Esophagus muscularis mucosa (tissue), 4 donors: Measurements from ENCODE around the gene ARPC5L.

Experiments
- EP300 ChIP-seq: sonication (generic); formaldehyde crosslinking; IDR thresholded peaks from one replicate; pipeline ENCODE4 v1.6.1; 2017; ENCODE audit warnings: antibody characterized with exemption
- POLR2A ChIP-seq: fragments of 450-650 bp; IDR thresholded peaks from one replicate; pipeline ENCODE4 v1.6.1; 2017; ENCODE audit warnings: antibody characterized with exemption, moderate library complexity, mild to moderate bottlenecking, low read depth
- POLR2AphosphoS5 ChIP-seq, 2 donors: sonication (generic); formaldehyde crosslinking; IDR thresholded peaks; one replicate each; pipeline ENCODE4 v1.6.1; 2017; ENCODE audit warnings: antibody characterized with exemption in 2 of 2
- TF ChIP-seq, protein P1 (sequence below), 3 experiments: fragments of 200-600 bp in 2 of 3; fragments of 450-650 bp in 1 of 3; sonication (generic) in 2 of 3; IDR thresholded peaks; one replicate each; pipeline ENCODE4 v1.5.1; 2017 to 2019; ENCODE audit warnings: antibody characterized with exemption in 3 of 3, mild to moderate bottlenecking in 2 of 3, moderate library complexity in 1 of 3

- TF ChIP-seq, protein P1, sequence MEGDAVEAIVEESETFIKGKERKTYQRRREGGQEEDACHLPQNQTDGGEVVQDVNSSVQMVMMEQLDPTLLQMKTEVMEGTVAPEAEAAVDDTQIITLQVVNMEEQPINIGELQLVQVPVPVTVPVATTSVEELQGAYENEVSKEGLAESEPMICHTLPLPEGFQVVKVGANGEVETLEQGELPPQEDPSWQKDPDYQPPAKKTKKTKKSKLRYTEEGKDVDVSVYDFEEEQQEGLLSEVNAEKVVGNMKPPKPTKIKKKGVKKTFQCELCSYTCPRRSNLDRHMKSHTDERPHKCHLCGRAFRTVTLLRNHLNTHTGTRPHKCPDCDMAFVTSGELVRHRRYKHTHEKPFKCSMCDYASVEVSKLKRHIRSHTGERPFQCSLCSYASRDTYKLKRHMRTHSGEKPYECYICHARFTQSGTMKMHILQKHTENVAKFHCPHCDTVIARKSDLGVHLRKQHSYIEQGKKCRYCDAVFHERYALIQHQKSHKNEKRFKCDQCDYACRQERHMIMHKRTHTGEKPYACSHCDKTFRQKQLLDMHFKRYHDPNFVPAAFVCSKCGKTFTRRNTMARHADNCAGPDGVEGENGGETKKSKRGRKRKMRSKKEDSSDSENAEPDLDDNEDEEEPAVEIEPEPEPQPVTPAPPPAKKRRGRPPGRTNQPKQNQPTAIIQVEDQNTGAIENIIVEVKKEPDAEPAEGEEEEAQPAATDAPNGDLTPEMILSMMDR (IDR thresholded peaks at IDR 0.05): no peak
- TF ChIP-seq EP300 (no peak), POLR2AphosphoS5 (IDR thresholded peaks at IDR 0.05) (no peak), POLR2A (no peak)
Measured at GRCh38 chr9:124877021-124877782, 15.3 kb downstream of the ARPC5L start.
